ENCODE measurements around the gene ALDH1L2. TPM values are rescaled to one million over a fixed set of nuclear protein-coding genes. Genes with fewer than 3 reads are reported as not detected.

Gene ALDH1L2
- total and polyA plus RNA-seq, 9 of the 15 experiments (the other 6 are each of a cell fraction or from before 2014, with no cell fraction given): 1.1 to 9.9 (median 3.8) TPM

- 0 out of 3 replicates have a peak, but pooled peaks have one; percentile 3 for ATAC-seq
- TF ChIP-seq ZNF740 (CRISPR knock-in tag; IDR thresholded peaks at IDR 0.05): no peak
- TF ChIP-seq ZNF740 (tag; IDR thresholded peaks at IDR 0.05): 0 out of 4 replicates have a peak, but pooled peaks of 1 of the 2 experiments have one; percentile 27
- TF ChIP-seq USF1 (CRISPR knock-in tag; IDR thresholded peaks at IDR 0.05): peak; percentile 40; the same call in 1 of the 2 replicates
- TF ChIP-seq ZNF277 (CRISPR knock-in tag; IDR thresholded peaks at IDR 0.05; ENCODE audit: borderline replicate concordance): no peak
- 0 out of 2 replicates have a peak, but pooled peaks have one; percentile 27 for TF ChIP-seq ZNF592 (IDR thresholded peaks at IDR 0.05)
- TF ChIP-seq MNT (conservative IDR thresholded peaks at IDR 0.05): 0 out of 4 replicates have a peak, but pooled peaks of 1 of the 2 experiments have one; percentile 22
- 0 out of 4 replicates have a peak, but pooled peaks of 1 of the 2 experiments have one; percentile 14 for TF ChIP-seq FOXA3 (CRISPR knock-in tag; conservative IDR thresholded peaks at IDR 0.05 in 1 of 2, IDR thresholded peaks at IDR 0.05 in 1 of 2)
- TF ChIP-seq MAX (CRISPR knock-in tag; IDR thresholded peaks at IDR 0.05): peak; percentile 62
- TF ChIP-seq FUS (optimal IDR thresholded peaks at IDR 0.05; ENCODE audit: low read depth, low read length): no peak
Measured at GRCh38 chr12:105083031-105083430, 1.2 kb downstream of the ALDH1L2 start.

More at GRCh38 chr12:105083031-105083430, 1.2 kb downstream of the ALDH1L2 start:
- peak overlapping the region; percentile 40; the same call in 1 of the 3 replicates for H3K27ac ChIP-seq (ENCODE audit: extremely low read depth, low read depth, low read length)
- H3K4me3 ChIP-seq: peak overlapping the region; percentile 57; the same call in 1 of the 2 replicates
- 9% methylated on average over 4 of the region's 5 CpGs for WGBS (ENCODE audit: insufficient coverage, low coverage, missing lambda C conversion rate)
- H3K9me3 ChIP-seq (replicated peaks; ENCODE audit: control insufficient read depth, insufficient read depth, low read depth, low read length): no peaks in the 10 kb centered on the region
- peak overlapping the region; percentile 78 for H3K4me2 ChIP-seq (ENCODE audit: insufficient read depth, low read length)
- POLR2A ChIA-PET: interaction anchor here (0.5 to 1.9 kb wide), 9 partner anchors 9 to 1217 kb away, joined by 3 to 9 read pairs (median 4); partner anchors contain the start of gene WASHC4
- no peak for FAIRE-seq
- CTCF ChIA-PET (ENCODE audit: low intra/inter-chr PET ratio): no interaction called here
- no peaks in the 10 kb centered on the region for H3K36me3 ChIP-seq (ENCODE audit: control insufficient read depth, insufficient read depth, low read length)
- H3K27me3 ChIP-seq (ENCODE audit: control insufficient read depth in 2 of 2, insufficient read depth in 2 of 2, low read length in 2 of 2): no peaks in the 10 kb centered on the region
- H3K79me2 ChIP-seq (ENCODE audit: control insufficient read depth, insufficient read depth, low read length): peaks cover 7% of the 10 kb centered on the region; the same call in 2 of the 3 replicates
- no peaks in the 10 kb centered on the region for H4K20me1 ChIP-seq (replicated peaks; ENCODE audit: control insufficient read depth, insufficient read depth, low read length)
- intact Hi-C loops (cut with micrococcal nuclease) (no loop called here), in situ Hi-C loops (cut with MboI) (no loop called here)
- no peaks in the 10 kb centered on the region for H3K9me1 ChIP-seq (ENCODE audit: control insufficient read depth, insufficient read depth, low read length)
- DNase-seq (ENCODE audit: extremely low read depth in 1 of 4, low spot score in 3 of 4): no peak
- peak overlapping the region; percentile 82 for H2AFZ ChIP-seq (ENCODE audit: low read depth, low read length)
- BruUV-seq (replicated peaks): no TSS peak
- H3K9ac ChIP-seq (ENCODE audit: insufficient read depth in 1 of 2, low read depth in 2 of 2, low read length in 2 of 2): peak overlapping the region; percentile 65 to 74; a peak in 3 of 4 replicates
- peaks cover 8 to 9% of the 10 kb centered on the region in 2 experiments; a peak in 4 of 5 replicates for H3K4me1 ChIP-seq (replicated peaks in 1 of 2; ENCODE audit: control insufficient read depth in 2 of 2, insufficient read depth in 2 of 2, low read length in 2 of 2)

Data from K562 (cell line).